CD4-positive, alpha-beta T cell treated with Interleukin-1 beta for 1 hour (primary cell): ENCODE results near the gene TARP.

Experiments
- DNase-seq, 2 donors: peaks; one replicate each; pipeline ENCODE4 v3.0.0-alpha.2; 2020 to 2022

Gene TARP

DNA sequence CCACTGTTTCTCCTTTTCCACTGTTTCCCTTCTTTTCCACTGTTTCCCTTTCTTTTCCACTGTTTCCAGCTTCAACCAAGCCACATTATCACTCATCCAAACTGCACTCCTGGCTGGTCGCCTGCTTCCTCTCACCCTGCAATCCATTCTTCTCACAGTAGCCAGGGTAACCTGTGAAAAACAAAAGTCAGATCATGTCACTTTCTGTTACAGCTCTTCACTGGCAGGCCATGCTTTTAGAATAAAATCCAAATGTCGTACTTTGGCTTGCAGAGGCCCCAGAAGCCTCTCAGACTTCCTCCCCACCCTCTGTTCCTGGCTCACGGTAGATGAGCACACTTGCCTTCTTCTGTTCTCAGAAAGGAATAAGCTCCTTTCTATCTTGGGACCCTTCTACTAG is 61.5 kb downstream of the TARP start:
- no peak for DNase-seq

- DNase-seq = no peak
Observed at GRCh38 chr7:38211486-38211885, 62.0 kb downstream of the TARP start.
